ENCODE results near the gene C3AR1. TPM values are rescaled to one million over a fixed set of nuclear protein-coding genes. Genes with fewer than 3 reads are reported as not detected.
A peak's percentile ranks its signal among the peaks of the same experiment; 100 is the strongest.
"Not testable (repeated sequence)": the region's sequence is repeated elsewhere in the genome, so short reads cannot be mapped to it uniquely, and the experiment has no call there.

C3AR1 gene
- total RNA-seq, 1 experiment from 2014 or later, result not detected

DNA sequence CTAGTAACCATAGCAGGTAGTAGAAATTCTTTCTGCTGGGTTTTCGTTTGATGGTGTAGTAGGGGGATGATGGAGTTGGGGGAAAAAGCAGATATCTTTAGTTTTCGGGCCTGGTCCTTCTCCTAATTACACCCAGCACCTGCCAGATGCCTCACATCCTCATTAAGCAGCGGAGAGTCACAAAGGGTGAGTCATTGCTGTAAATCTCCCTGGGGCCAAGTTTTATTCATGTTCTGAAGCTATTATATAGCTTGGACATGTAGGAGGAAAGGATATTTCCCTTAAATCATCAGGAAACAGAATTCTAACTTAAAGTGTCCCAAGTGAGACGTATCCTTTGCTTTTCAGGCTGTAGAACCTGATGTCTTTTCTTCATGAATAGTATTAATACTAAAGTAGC, 11.0 kb upstream of the C3AR1 start:
- TF ChIP-seq, protein P1, sequence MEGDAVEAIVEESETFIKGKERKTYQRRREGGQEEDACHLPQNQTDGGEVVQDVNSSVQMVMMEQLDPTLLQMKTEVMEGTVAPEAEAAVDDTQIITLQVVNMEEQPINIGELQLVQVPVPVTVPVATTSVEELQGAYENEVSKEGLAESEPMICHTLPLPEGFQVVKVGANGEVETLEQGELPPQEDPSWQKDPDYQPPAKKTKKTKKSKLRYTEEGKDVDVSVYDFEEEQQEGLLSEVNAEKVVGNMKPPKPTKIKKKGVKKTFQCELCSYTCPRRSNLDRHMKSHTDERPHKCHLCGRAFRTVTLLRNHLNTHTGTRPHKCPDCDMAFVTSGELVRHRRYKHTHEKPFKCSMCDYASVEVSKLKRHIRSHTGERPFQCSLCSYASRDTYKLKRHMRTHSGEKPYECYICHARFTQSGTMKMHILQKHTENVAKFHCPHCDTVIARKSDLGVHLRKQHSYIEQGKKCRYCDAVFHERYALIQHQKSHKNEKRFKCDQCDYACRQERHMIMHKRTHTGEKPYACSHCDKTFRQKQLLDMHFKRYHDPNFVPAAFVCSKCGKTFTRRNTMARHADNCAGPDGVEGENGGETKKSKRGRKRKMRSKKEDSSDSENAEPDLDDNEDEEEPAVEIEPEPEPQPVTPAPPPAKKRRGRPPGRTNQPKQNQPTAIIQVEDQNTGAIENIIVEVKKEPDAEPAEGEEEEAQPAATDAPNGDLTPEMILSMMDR (IDR thresholded peaks at IDR 0.05; ENCODE audit: unreplicated experiment), result no peak
- intact Hi-C loops (cut with micrococcal nuclease), result no loop called here
- CTCF ChIA-PET, result interaction anchor here (0.6 to 2.9 kb wide), 8 partner anchors 29 to 1059 kb away, joined by 3 to 42 read pairs (median 9); partner anchors contain the start of gene LPCAT3
- POLR2A ChIA-PET, result interaction anchor here (0.7 to 3.2 kb wide), 13 partner anchors 9 to 82 kb away, joined by 3 to 18 read pairs (median 4); partner anchors contain the start of genes C3AR1 and FOXJ2
- DNase-seq (ENCODE audit: unreplicated experiment), result peak; percentile 80
- no peak overlapping the region for H3K4me3 Mint-ChIP-seq (ENCODE audit: unreplicated experiment)
- peaks cover 17% of the 10 kb centered on the region for H3K4me1 Mint-ChIP-seq (ENCODE audit: insufficient read depth, unreplicated experiment)
- H3K9me3 Mint-ChIP-seq (ENCODE audit: unreplicated experiment), result no peaks in the 10 kb centered on the region
- H3K27me3 Mint-ChIP-seq (ENCODE audit: insufficient read depth, unreplicated experiment), result no peaks in the 10 kb centered on the region
- H3K36me3 Mint-ChIP-seq (ENCODE audit: insufficient read depth, unreplicated experiment), result no peaks in the 10 kb centered on the region
- BruUV-seq (replicated peaks), result no TSS peak
- H3K27ac Mint-ChIP-seq (ENCODE audit: low read depth, unreplicated experiment), result no peak overlapping the region

- DNase-seq (ENCODE audit: unreplicated experiment), result no peak
- TF ChIP-seq, protein P1 (IDR thresholded peaks at IDR 0.05; ENCODE audit: unreplicated experiment), result no peak
- Mint-ChIP-seq H3K27ac (ENCODE audit: low read depth, unreplicated experiment) (no peak overlapping the region), H3K4me3 (ENCODE audit: unreplicated experiment) (no peak overlapping the region), H3K4me1 (ENCODE audit: insufficient read depth, unreplicated experiment) (peaks cover 17% of the 10 kb centered on the region), H3K36me3 (ENCODE audit: insufficient read depth, unreplicated experiment) (no peaks in the 10 kb centered on the region), H3K27me3 (ENCODE audit: insufficient read depth, unreplicated experiment) (no peaks in the 10 kb centered on the region), H3K9me3 (ENCODE audit: unreplicated experiment) (no peaks in the 10 kb centered on the region)
- intact Hi-C loops (cut with micrococcal nuclease), result no loop called here
- no TSS peak for BruUV-seq (replicated peaks)
- ChIA-PET CTCF (interaction anchor here (0.9 to 2.9 kb wide), 3 partner anchors 30 to 38 kb away, joined by 4 to 42 read pairs (median 22); no protein-coding TSS in a partner anchor), POLR2A (interaction anchor here (0.9 to 3.2 kb wide), 6 partner anchors 18 to 82 kb away, joined by 3 to 18 read pairs (median 6); partner anchors contain the start of gene FOXJ2)
Observed at GRCh38 chr12:8076366-8076765, 10.2 kb upstream of the C3AR1 start.

GRCh38 chr12:8075935-8076334, 9.8 kb upstream of the C3AR1 start:
- ChIA-PET POLR2A (interaction anchor here (1.2 to 1.5 kb wide), 2 partner anchors 18 to 30 kb away, joined by 4 to 9 read pairs; no protein-coding TSS in a partner anchor), CTCF (interaction anchor here (2.2 kb wide), 1 partner anchor 30 kb away, joined by 22 read pairs; no protein-coding TSS in a partner anchor)
- Mint-ChIP-seq H3K27me3 (ENCODE audit: insufficient read depth, unreplicated experiment) (no peaks in the 10 kb centered on the region), H3K36me3 (ENCODE audit: insufficient read depth, unreplicated experiment) (no peaks in the 10 kb centered on the region), H3K27ac (ENCODE audit: low read depth, unreplicated experiment) (no peak overlapping the region), H3K4me3 (ENCODE audit: unreplicated experiment) (no peak overlapping the region), H3K9me3 (ENCODE audit: unreplicated experiment) (no peaks in the 10 kb centered on the region), H3K4me1 (ENCODE audit: insufficient read depth, unreplicated experiment) (peaks cover 17% of the 10 kb centered on the region)
- intact Hi-C loops (cut with micrococcal nuclease), result no loop called here
- no peak for DNase-seq (ENCODE audit: unreplicated experiment)
- no TSS peak for BruUV-seq (replicated peaks)
- TF ChIP-seq, protein P1 (IDR thresholded peaks at IDR 0.05; ENCODE audit: unreplicated experiment), result no peak

GRCh38 chr12:8071820-8072219, 5.7 kb upstream of the C3AR1 start:
- intact Hi-C loops (cut with micrococcal nuclease); DNase-seq (ENCODE audit: unreplicated experiment); H3K4me3 Mint-ChIP-seq (ENCODE audit: unreplicated experiment); BruUV-seq (replicated peaks); H3K27ac Mint-ChIP-seq (ENCODE audit: low read depth, unreplicated experiment); H3K27me3 Mint-ChIP-seq (ENCODE audit: insufficient read depth, unreplicated experiment); H3K4me1 Mint-ChIP-seq (ENCODE audit: insufficient read depth, unreplicated experiment); H3K9me3 Mint-ChIP-seq (ENCODE audit: unreplicated experiment); POLR2A ChIA-PET; H3K36me3 Mint-ChIP-seq (ENCODE audit: insufficient read depth, unreplicated experiment): not testable (repeated sequence)
- CTCF ChIA-PET, result interaction anchor here (2.4 kb wide), 1 partner anchor 26 kb away, joined by 18 read pairs; no protein-coding TSS in a partner anchor
